VCaP (cell line): ENCODE measurements around the gene LAPTM4A.

Source experiments
- H3K27ac ChIP-seq: fragments of 450-650 bp; 2 replicates; pipeline ENCODE4 v1.5.1; 2017
- TF ChIP-seq, protein P1 (sequence below): fragments of 450-650 bp; conservative IDR thresholded peaks from 2 replicates; pipeline ENCODE4 v1.5.1; 2017; ENCODE audit warnings: mild to moderate bottlenecking, moderate library complexity

Gene LAPTM4A

DNA sequence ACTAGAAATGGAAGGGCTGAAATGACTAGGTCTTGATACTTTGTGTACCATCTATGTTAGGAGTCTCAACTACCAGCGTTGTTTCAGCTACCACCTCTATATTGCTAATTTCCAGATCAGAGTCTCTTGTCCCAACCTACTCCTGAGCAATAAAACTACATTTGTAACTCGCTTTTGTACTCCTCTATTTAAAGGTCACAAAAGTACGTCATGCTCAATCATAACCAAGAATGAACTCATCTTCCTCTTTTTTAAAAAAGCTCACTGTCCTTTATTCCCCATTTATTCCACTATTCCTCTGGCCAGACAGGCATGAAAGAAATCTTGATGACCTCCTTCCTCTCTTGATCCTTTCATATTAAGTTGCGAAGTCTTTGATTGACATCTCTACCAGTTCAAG, 27.7 kb downstream of the LAPTM4A start:
- TF ChIP-seq, protein P1, sequence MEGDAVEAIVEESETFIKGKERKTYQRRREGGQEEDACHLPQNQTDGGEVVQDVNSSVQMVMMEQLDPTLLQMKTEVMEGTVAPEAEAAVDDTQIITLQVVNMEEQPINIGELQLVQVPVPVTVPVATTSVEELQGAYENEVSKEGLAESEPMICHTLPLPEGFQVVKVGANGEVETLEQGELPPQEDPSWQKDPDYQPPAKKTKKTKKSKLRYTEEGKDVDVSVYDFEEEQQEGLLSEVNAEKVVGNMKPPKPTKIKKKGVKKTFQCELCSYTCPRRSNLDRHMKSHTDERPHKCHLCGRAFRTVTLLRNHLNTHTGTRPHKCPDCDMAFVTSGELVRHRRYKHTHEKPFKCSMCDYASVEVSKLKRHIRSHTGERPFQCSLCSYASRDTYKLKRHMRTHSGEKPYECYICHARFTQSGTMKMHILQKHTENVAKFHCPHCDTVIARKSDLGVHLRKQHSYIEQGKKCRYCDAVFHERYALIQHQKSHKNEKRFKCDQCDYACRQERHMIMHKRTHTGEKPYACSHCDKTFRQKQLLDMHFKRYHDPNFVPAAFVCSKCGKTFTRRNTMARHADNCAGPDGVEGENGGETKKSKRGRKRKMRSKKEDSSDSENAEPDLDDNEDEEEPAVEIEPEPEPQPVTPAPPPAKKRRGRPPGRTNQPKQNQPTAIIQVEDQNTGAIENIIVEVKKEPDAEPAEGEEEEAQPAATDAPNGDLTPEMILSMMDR: no peak
- H3K27ac ChIP-seq: no peak overlapping the region

DNA sequence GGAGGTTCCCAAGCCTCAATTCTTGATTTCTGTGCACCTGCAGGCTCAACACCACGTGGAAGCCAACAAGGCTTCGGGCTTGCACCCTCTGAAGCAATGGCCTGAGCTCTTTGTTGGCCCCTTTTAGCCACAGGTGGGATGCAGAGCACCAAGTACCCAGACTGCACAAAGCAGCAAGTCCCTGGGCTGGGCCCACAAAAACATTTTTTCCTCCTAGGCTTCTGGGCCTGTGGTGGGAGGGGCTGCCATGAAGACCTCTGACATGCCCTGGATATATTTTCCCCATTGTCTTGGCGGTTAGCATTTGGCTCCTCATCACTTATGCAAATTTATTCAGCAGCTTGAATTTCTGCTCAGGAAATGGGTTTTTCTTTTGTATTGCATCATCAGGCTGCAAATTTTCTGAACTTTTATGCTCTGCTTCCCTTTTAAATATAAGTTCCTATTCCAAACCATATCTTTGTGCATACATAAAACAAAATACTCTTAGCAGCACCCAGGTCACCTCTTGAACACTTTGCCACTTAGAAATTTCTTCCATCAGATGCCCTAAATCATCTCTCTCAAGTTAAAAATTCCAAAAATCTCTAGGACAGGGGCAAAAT, 29.9 kb downstream of the LAPTM4A start:
- no peak overlapping the region for H3K27ac ChIP-seq
- TF ChIP-seq, protein P1: no peak

DNA sequence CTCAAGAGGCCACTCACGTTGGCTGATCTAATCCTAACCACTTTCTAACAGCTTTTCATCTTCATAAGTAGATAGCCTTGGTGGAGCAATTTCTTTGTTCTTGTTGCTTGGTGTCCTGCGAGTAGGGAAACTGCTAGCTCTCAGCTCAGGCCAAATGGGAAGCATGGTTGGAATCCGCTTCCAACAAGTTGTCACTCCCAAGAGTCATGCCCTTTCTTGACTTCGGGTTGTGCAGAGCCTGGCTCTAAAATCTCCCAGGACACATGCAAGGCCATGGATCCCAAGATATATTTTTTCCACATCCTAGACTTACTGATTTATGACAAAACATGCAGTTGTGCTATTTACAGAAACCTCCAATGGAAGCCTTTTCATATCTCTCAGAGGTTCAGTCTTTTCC, 31.7 kb downstream of the LAPTM4A start:
- no peak overlapping the region for H3K27ac ChIP-seq
- TF ChIP-seq, protein P1: no peak

DNA sequence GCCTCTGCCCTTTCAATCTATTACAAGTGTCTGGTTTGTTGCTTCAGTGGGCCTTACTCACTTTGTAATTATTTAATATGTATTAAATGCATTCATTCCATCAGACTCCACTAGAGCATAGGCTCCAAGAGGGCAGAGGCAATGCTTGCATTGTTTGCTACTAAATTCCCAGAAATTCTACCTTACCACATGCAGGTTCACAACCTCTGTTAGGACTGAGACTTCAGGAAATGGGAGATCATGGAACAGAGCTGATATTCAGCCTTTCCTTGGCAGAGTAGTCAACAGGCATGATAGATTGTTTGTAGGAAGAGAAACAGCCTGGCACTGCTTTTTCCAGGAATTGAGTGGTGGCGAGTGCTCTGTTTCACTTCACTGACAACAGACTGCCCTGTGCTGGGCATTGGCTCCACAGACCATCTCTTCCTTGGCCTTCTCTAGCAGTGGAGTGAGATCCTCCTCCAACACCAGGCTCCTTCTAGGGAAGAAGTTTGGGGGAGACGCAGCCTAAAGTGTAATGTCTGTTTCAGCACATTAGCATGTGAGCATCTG, 32.8 kb downstream of the LAPTM4A start:
- TF ChIP-seq, protein P1: no peak
- H3K27ac ChIP-seq: no peak overlapping the region

DNA sequence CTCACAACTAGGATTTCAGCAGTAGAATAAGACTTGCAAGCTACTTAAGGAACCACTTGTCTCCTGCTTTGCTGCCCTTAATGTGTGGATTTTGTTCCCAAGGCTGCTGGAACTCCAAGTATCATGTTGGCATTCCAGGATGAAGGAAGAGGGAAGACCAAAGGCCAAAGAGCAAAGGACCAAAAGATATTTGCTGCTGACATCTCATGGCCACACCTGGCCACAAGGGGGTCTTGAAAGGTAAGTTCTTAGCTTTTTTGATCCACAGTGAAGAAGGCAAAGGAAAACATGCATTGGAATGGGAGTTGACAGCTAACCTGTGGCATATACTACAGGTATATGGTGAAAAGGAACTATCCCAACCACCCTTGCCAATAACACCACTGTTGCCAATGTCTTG, 35.1 kb downstream of the LAPTM4A start:
- no peak overlapping the region for H3K27ac ChIP-seq
- TF ChIP-seq, protein P1: no peak

DNA sequence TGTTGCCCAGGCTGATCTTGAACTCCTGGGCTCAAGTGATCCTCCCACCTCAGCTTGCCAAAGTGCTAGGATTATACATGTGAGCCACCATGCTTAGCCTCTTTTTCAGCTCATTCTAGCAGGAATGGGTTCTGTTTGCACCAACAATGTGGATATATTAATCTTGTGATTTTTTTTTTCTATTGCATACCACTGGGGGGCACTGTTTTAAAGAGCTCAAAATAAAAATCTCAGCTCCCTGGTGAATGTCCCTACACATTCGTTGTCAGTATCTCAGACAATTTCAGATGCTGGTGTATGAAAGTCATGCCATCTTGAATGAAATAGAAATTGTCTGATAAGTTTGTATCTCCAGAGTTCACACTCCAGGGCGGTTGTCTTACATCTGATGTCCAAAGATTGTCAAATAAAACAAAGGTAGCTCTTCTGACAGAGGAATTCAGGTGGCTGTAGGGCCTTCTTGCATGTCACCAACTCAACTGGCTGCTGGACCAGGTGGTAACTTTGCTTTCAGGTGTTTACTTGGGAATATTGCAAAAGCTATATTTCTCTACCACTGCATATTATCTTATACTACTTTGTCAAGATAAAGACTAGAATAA, 35.8 kb downstream of the LAPTM4A start:
- no peak overlapping the region for H3K27ac ChIP-seq
- TF ChIP-seq, protein P1: peak; percentile 74

DNA sequence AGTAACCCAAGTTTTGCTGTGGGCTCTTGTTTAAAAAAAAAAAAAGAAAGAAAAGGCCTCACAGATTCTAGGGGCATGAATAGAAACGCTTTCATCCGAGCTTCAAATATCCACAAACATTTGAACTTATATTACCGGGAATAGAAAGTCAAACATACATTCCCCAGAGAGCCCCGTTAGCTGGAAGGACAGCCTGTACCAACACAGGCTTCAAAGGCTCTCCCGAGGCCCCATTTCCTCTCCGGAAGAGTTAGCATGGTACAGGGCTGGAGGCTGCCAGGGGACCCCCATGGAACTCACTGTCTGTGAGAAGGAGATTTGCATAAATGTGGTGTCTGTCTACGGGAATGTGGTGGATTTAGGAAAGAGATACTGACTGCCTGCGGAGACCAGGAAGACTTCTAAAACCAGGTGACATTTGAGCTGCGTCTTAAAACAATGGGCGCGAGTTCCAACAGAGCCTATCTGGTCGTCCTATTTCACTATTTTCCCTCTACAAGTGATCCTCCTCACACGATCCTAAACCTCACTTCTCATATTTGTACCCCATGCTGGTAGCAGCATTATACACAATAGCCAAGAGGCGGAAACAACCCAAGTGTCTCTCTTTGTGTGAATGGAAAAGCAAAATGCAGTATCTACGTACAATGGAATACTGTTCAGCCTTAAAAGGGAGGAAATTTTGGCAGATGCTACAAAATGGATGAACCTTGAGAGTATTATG, 38.1 kb downstream of the LAPTM4A start:
- H3K27ac ChIP-seq: no peak overlapping the region; the same call in 1 of the 2 replicates
- TF ChIP-seq, protein P1: no peak
